CD4-positive, alpha-beta T cell treated with Interleukin-17A for 4 hours (primary cell): Measurements from ENCODE around the gene MYO1D.
"Not testable (repeated sequence)": the region's sequence is repeated elsewhere in the genome, so short reads cannot be mapped to it uniquely, and the experiment has no call there.

Source experiments
- DNase-seq: peaks from one replicate; pipeline ENCODE4 v3.0.0-alpha.2; 2020; ENCODE audit warnings: mixed read lengths

Gene MYO1D

GRCh38 chr17:32658470-32659418 is 218.2 kb downstream of the MYO1D start:
- no peak for DNase-seq

- no peak for DNase-seq
Measured at GRCh38 chr17:32656886-32657285, 220.0 kb downstream of the MYO1D start.

- no peak for DNase-seq
Measured at GRCh38 chr17:32654324-32654723, 222.6 kb downstream of the MYO1D start.

- no peak for DNase-seq
Measured at GRCh38 chr17:32651084-32651483, 225.8 kb downstream of the MYO1D start.

- DNase-seq = no peak
Measured at GRCh38 chr17:32648450-32648849, 228.5 kb downstream of the MYO1D start.

GRCh38 chr17:32646941-32647340 is 230.0 kb downstream of the MYO1D start:
- DNase-seq = no peak

- not testable (repeated sequence) for DNase-seq
Measured at GRCh38 chr17:32641514-32641913, 235.4 kb downstream of the MYO1D start.

GRCh38 chr17:32636598-32637218 is 240.2 kb downstream of the MYO1D start:
- no peak for DNase-seq

GRCh38 chr17:32634167-32634566 is 242.8 kb downstream of the MYO1D start:
- DNase-seq = no peak

GRCh38 chr17:32631341-32632096 is 245.4 kb downstream of the MYO1D start:
- DNase-seq = no peak

- DNase-seq = no peak
Measured at GRCh38 chr17:32629563-32630190, 247.2 kb downstream of the MYO1D start.

- no peak for DNase-seq
Measured at GRCh38 chr17:32628271-32629044, 248.5 kb downstream of the MYO1D start.

- DNase-seq = no peak
Measured at GRCh38 chr17:32627239-32627996, 249.5 kb downstream of the MYO1D start.

- DNase-seq = no peak
Measured at GRCh38 chr17:32626379-32626791, 250.5 kb downstream of the MYO1D start.

GRCh38 chr17:32625971-32626370 is 251.0 kb downstream of the MYO1D start:
- no peak for DNase-seq

- no peak for DNase-seq
Measured at GRCh38 chr17:32623196-32623595, 253.7 kb downstream of the MYO1D start.

GRCh38 chr17:32622540-32622939 is 254.4 kb downstream of the MYO1D start:
- no peak for DNase-seq

GRCh38 chr17:32621612-32622312 is 255.2 kb downstream of the MYO1D start:
- no peak for DNase-seq

GRCh38 chr17:32615326-32615725 is 261.6 kb downstream of the MYO1D start:
- DNase-seq = no peak

GRCh38 chr17:32610943-32611342 is 266.0 kb downstream of the MYO1D start:
- no peak for DNase-seq
